ENCODE measurements around the gene CARNS1. TPM values are rescaled to one million over a fixed set of nuclear protein-coding genes. Genes with fewer than 3 reads are reported as not detected.

CARNS1 gene
- polyA plus RNA-seq, 1 of the 3 experiments (the other 2 are of a cell fraction), result 0.23 TPM

DNA sequence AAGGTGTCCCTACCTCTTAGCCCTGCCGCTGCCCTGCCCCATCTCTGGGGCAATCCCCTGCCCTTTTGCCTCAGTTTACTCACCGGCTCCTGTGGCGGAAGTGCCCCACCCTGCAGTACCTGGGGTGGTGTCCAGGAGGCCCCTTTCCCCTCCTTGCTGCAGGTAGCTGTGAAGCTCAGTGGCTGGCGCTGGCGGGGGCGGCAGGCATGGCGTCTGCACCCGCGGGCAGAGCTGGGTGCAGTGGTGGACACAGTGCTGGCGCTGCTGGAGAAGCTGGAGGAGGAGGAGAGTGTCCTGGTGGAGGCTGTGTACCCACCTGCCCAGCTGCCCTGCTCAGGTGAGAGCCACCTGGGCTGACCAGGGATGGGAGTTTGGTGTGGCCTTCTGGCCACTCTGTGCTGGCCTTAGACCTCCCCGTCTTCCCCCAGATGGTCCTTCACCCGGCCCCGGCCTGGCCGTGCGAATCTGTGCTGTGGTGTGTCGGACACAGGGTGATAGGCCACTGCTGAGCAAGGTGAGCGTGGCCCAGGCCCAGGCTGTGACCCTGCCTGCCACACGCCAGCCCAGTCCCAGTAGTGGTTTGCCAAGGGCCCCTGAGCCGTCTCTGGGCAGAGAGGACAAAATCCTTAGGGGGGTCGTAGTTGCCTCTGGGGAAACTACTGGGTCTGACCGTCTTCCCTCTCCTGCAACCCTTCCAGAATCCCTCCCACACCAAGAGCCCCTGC, 4.0 kb downstream of the CARNS1 start:
- Histone ChIP-seq H3K79me2 (ENCODE audit: insufficient read depth) (no peaks in the 10 kb centered on the region), H4K20me1 (ENCODE audit: insufficient read depth) (no peaks in the 10 kb centered on the region), H3K27me3 (ENCODE audit: insufficient read depth) (no peaks in the 10 kb centered on the region), H3K9me3 (no peaks in the 10 kb centered on the region), H3K27ac (ENCODE audit: low read depth in 2 of 2, low read length in 1 of 2) (no peak overlapping the region), H3K9me2 (no peaks in the 10 kb centered on the region), H2AFZ (ENCODE audit: low read depth) (no peak overlapping the region), H3K36me3 (replicated peaks in 1 of 2; ENCODE audit: control insufficient read depth in 1 of 2, insufficient read depth in 2 of 2, low read length in 1 of 2) (no peaks in the 10 kb centered on the region), H3K4me1 (ENCODE audit: control insufficient read depth in 1 of 2, insufficient read depth in 2 of 2, low read depth in 1 of 2, low read length in 1 of 2) (peaks cover 8 to 9% of the 10 kb centered on the region in 2 experiments; a peak in 2 of 4 replicates), H3K4me2 (no peak overlapping the region), H3K4me3 (ENCODE audit: low read depth in 2 of 2, low read length in 1 of 2) (no peak overlapping the region), H3F3A (replicated peaks; ENCODE audit: insufficient read depth) (no peaks in the 10 kb centered on the region), H3K9ac (no peak overlapping the region)
- DNase-seq, result no peak
- 98% methylated on average over 8 of the region's 21 CpGs for WGBS (ENCODE audit: low lambda C conversion rate)
- ChIA-PET POLR2A (interaction anchor here (1.0 to 1.3 kb wide), 2 partner anchors 24 to 28 kb away, joined by 3 to 4 read pairs; partner anchors contain the start of gene RAD9A), CTCF (interaction anchor here (0.8 to 2.7 kb wide), 3 partner anchors 14 to 37 kb away, joined by 3 to 17 read pairs (median 4); partner anchors contain the start of gene PPP1CA)
- no peak for TF ChIP-seq YY1 (IDR thresholded peaks at IDR 0.05; ENCODE audit: low read depth)
- TF ChIP-seq SMC3 (IDR thresholded peaks at IDR 0.05; ENCODE audit: low read depth, low read length), result no peak
- no peak for TF ChIP-seq RFX5 (IDR thresholded peaks at IDR 0.05; ENCODE audit: low read length)
- no peak for TF ChIP-seq IRF3 (IDR thresholded peaks at IDR 0.05; ENCODE audit: low read depth, low read length)
- TF ChIP-seq TCF12 (IDR thresholded peaks at IDR 0.05), result no peak
- TF ChIP-seq JUND (IDR thresholded peaks at IDR 0.05), result no peak
- TF ChIP-seq EZH2phosphoT487 (IDR thresholded peaks at IDR 0.05; ENCODE audit: borderline replicate concordance, low read depth), result no peak
- TF ChIP-seq TAF1 (IDR thresholded peaks at IDR 0.05; ENCODE audit: borderline replicate concordance, low read depth, low read length), result no peak
- no peak for TF ChIP-seq FOXJ3 (CRISPR knock-in tag; IDR thresholded peaks at IDR 0.05)
- no peak for TF ChIP-seq CTCF (IDR thresholded peaks at IDR 0.05)
- no peak for TF ChIP-seq FOXM1 (IDR thresholded peaks at IDR 0.05; ENCODE audit: low read depth)
- TF ChIP-seq, protein P1, sequence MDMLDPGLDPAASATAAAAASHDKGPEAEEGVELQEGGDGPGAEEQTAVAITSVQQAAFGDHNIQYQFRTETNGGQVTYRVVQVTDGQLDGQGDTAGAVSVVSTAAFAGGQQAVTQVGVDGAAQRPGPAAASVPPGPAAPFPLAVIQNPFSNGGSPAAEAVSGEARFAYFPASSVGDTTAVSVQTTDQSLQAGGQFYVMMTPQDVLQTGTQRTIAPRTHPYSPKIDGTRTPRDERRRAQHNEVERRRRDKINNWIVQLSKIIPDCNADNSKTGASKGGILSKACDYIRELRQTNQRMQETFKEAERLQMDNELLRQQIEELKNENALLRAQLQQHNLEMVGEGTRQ (IDR thresholded peaks at IDR 0.05; ENCODE audit: borderline replicate concordance, low read depth, low read length), result no peak
- TF ChIP-seq RCOR1 (IDR thresholded peaks at IDR 0.05; ENCODE audit: low read length), result no peak
- no peak for TF ChIP-seq MXI1 (IDR thresholded peaks at IDR 0.05; ENCODE audit: low read depth, low read length)
